Hematopoietic multipotent progenitor cell treated with erythropoietin and hydrocortisone succinate and interleukin-3 and kit ligand, for 15 days (in vitro differentiated cells): ENCODE data around the gene POP4.

Experiments
- DNase-seq: peaks from one replicate; pipeline ENCODE4 v3.0.0-alpha.2; 2015; ENCODE audit warnings: low spot score

Gene POP4

GRCh38 chr19:29663861-29664752 is 58.0 kb downstream of the POP4 start:
- DNase-seq = no peak

GRCh38 chr19:29664753-29665214 is 58.7 kb downstream of the POP4 start:
- no peak for DNase-seq

- DNase-seq = peak; percentile 70
Measured at GRCh38 chr19:29665215-29665825, 59.2 kb downstream of the POP4 start, which contains the start of gene PLEKHF1. Gene PLEKHF1 (plus strand): TSS chr19:29665461. CDS start chr19:29673840, 8,379 bp downstream.

GRCh38 chr19:29665826-29666577 is 59.9 kb downstream of the POP4 start:
- no peak for DNase-seq
